HepG2 (cell line): ENCODE results near the gene THAP5.

Experiments used
- FOXK2 ChIP-seq: fragments of 450-650 bp; IDR thresholded peaks from 2 replicates; pipeline ENCODE4 v1.6.1; 2016
- NFAT5 ChIP-seq: sonication (generic); formaldehyde crosslinking; IDR thresholded peaks from 2 replicates; pipeline ENCODE4 v1.4.0; 2020; ENCODE audit warnings: missing genetic modification reagents
- POLR2AphosphoS5 ChIP-seq: IDR thresholded peaks from 2 replicates; pipeline ENCODE4 v1.6.1; 2012; ENCODE audit warnings: low read depth, low read length
- RFX5 ChIP-seq: IDR thresholded peaks from 2 replicates; pipeline ENCODE4 v1.6.1; 2011; ENCODE audit warnings: low read depth, low read length, improper control_type of control experiment
- XRCC5 ChIP-seq: fragments of 200-400 bp; formaldehyde crosslinking; optimal IDR thresholded peaks from 2 replicates; pipeline ENCODE3; 2017; ENCODE audit warnings: mild to moderate bottlenecking, low read length
- ZBTB37 ChIP-seq: sonication (generic); formaldehyde crosslinking; IDR thresholded peaks from 2 replicates; pipeline ENCODE4 v1.4.0; 2020; ENCODE audit warnings: mild to moderate bottlenecking, missing genetic modification reagents
- ZNF317 ChIP-seq: sonication (generic); formaldehyde crosslinking; IDR thresholded peaks from 2 replicates; pipeline ENCODE4 v1.5.0; 2020; ENCODE audit warnings: mild to moderate bottlenecking, missing genetic modification reagents
- ZNF572 ChIP-seq: sonication (generic); formaldehyde crosslinking; IDR thresholded peaks from 2 replicates; pipeline ENCODE4 v1.5.1; 2020; ENCODE audit warnings: mild to moderate bottlenecking, missing genetic modification reagents

GRCh38 chr7:108525985-108526767 lies 43.3 kb downstream of the THAP5 start, which contains the start of gene PNPLA8:
- no peak for TF ChIP-seq ZBTB37 (CRISPR knock-in tag)
- TF ChIP-seq NFAT5 (CRISPR knock-in tag): no peak
- no peak for TF ChIP-seq ZNF572 (CRISPR knock-in tag)
- peak; percentile 20; the same call in 1 of the 2 replicates for TF ChIP-seq ZNF317 (CRISPR knock-in tag)
- TF ChIP-seq POLR2AphosphoS5: peak; percentile 72
- no peak for TF ChIP-seq XRCC5
- peak; percentile 62; the same call in 1 of the 2 replicates for TF ChIP-seq RFX5
- peak; percentile 38; the same call in 1 of the 2 replicates for TF ChIP-seq FOXK2
